Measurements from ENCODE around the gene GCK.

The GCK gene

GRCh38 chr7:44194069-44194468, 4.8 kb upstream of the GCK start:
- H3K79me2 ChIP-seq (ENCODE audit: insufficient read depth, low read depth): no peaks in the 10 kb centered on the region
- H4K20me1 ChIP-seq (ENCODE audit: insufficient read depth): no peaks in the 10 kb centered on the region
- no peak overlapping the region for H3K27ac ChIP-seq
- H3K27me3 ChIP-seq (ENCODE audit: insufficient read depth, low read depth): no peaks in the 10 kb centered on the region
- no peak overlapping the region for H2AFZ ChIP-seq (ENCODE audit: low read depth)
- no peaks in the 10 kb centered on the region for H3K4me1 ChIP-seq (ENCODE audit: low read depth, poor library complexity, severe bottlenecking)
- no peak for TF ChIP-seq CTCF (conservative IDR thresholded peaks at IDR 0.05; ENCODE audit: low read depth, low read length)
- H3K36me3 ChIP-seq (ENCODE audit: insufficient read depth): no peaks in the 10 kb centered on the region
- no peak overlapping the region for H3K4me2 ChIP-seq
- no peak overlapping the region for H3K9ac ChIP-seq
- no peak overlapping the region for H3K4me3 ChIP-seq (IDR thresholded peaks at IDR 0.05; ENCODE audit: insufficient read depth, low read depth, low read length)

GRCh38 chr7:44193011-44193802, 4.0 kb upstream of the GCK start:
- TF ChIP-seq CTCF (conservative IDR thresholded peaks at IDR 0.05; ENCODE audit: low read depth, low read length): no peak
- Histone ChIP-seq H3K27me3 (ENCODE audit: insufficient read depth, low read depth) (no peaks in the 10 kb centered on the region), H4K20me1 (ENCODE audit: insufficient read depth) (no peaks in the 10 kb centered on the region), H3K4me3 (IDR thresholded peaks at IDR 0.05; ENCODE audit: insufficient read depth, low read depth, low read length) (no peak overlapping the region), H3K27ac (no peak overlapping the region), H3K36me3 (ENCODE audit: insufficient read depth) (no peaks in the 10 kb centered on the region), H3K4me2 (no peak overlapping the region), H2AFZ (ENCODE audit: low read depth) (no peak overlapping the region), H3K79me2 (ENCODE audit: insufficient read depth, low read depth) (no peaks in the 10 kb centered on the region), H3K9ac (no peak overlapping the region), H3K4me1 (ENCODE audit: low read depth, poor library complexity, severe bottlenecking) (no peaks in the 10 kb centered on the region)

- Histone ChIP-seq H4K20me1 (ENCODE audit: insufficient read depth) (no peaks in the 10 kb centered on the region), H3K4me2 (no peak overlapping the region), H3K9ac (no peak overlapping the region), H3K4me1 (ENCODE audit: low read depth, poor library complexity, severe bottlenecking) (no peaks in the 10 kb centered on the region), H3K36me3 (ENCODE audit: insufficient read depth) (no peaks in the 10 kb centered on the region), H3K27me3 (ENCODE audit: insufficient read depth, low read depth) (no peaks in the 10 kb centered on the region), H3K27ac (no peak overlapping the region), H3K79me2 (ENCODE audit: insufficient read depth, low read depth) (no peaks in the 10 kb centered on the region), H2AFZ (ENCODE audit: low read depth) (no peak overlapping the region), H3K4me3 (IDR thresholded peaks at IDR 0.05; ENCODE audit: insufficient read depth, low read depth, low read length) (no peak overlapping the region)
- no peak for TF ChIP-seq CTCF (conservative IDR thresholded peaks at IDR 0.05; ENCODE audit: low read depth, low read length)
Measured at GRCh38 chr7:44191171-44191570, 1.9 kb upstream of the GCK start.

GRCh38 chr7:44189993-44190872, 994 bp upstream of the GCK start:
- no peak overlapping the region for H3K27ac ChIP-seq
- H2AFZ ChIP-seq (ENCODE audit: low read depth): no peak overlapping the region
- no peak overlapping the region for H3K9ac ChIP-seq
- H3K27me3 ChIP-seq (ENCODE audit: insufficient read depth, low read depth): no peaks in the 10 kb centered on the region
- H3K79me2 ChIP-seq (ENCODE audit: insufficient read depth, low read depth): no peaks in the 10 kb centered on the region
- H3K4me2 ChIP-seq: no peak overlapping the region
- no peaks in the 10 kb centered on the region for H3K4me1 ChIP-seq (ENCODE audit: low read depth, poor library complexity, severe bottlenecking)
- H3K4me3 ChIP-seq (IDR thresholded peaks at IDR 0.05; ENCODE audit: insufficient read depth, low read depth, low read length): no peak overlapping the region
- H3K36me3 ChIP-seq (ENCODE audit: insufficient read depth): no peaks in the 10 kb centered on the region
- TF ChIP-seq CTCF (conservative IDR thresholded peaks at IDR 0.05; ENCODE audit: low read depth, low read length): no peak
- no peaks in the 10 kb centered on the region for H4K20me1 ChIP-seq (ENCODE audit: insufficient read depth)

All from KMS-11 (cell line).